GM23338 (cell line): ENCODE data around the gene DNA2. TPM values are rescaled to one million over a fixed set of nuclear protein-coding genes. Genes with fewer than 3 reads are reported as not detected.
"Not testable (repeated sequence)": the region's sequence is repeated elsewhere in the genome, so short reads cannot be mapped to it uniquely, and the experiment has no call there.

Experiments
- ATAC-seq: fragments of 200-7000 bp; cut with Tn5 transposase; 3 replicates; pipeline ENCODE4 v1.9.1; 2020
- DNase-seq: peaks from one replicate; pipeline ENCODE4 v3.0.0-alpha.2; 2015; ENCODE audit warnings: low spot score
- H2AFZ ChIP-seq: fragments of 200-600 bp; sonication (generic); 2 replicates; pipeline ENCODE4 v1.8.0; 2016; ENCODE audit warnings: antibody characterized with exemption, mild to moderate bottlenecking, moderate library complexity
- H3F3A ChIP-seq: fragments of 200-600 bp; sonication (generic); replicated peaks from 2 replicates; pipeline ENCODE4 v1.8.0; 2017; ENCODE audit warnings: antibody characterized with exemption, mixed run types, low read depth
- H3K27ac ChIP-seq: fragments of 200-600 bp; sonication (generic); 2 replicates; pipeline ENCODE4 v1.6.1; 2016; ENCODE audit warnings: low read depth
- H3K27me3 ChIP-seq: fragments of 200-600 bp; sonication (generic); 2 replicates; pipeline ENCODE4 v1.8.0; 2016; ENCODE audit warnings: mild to moderate bottlenecking, mixed run types, moderate library complexity; ENCODE audit not compliant: insufficient read depth
- H3K36me3 ChIP-seq: fragments of 200-600 bp; sonication (generic); 2 replicates; pipeline ENCODE4 v1.8.0; 2016; ENCODE audit warnings: mild to moderate bottlenecking; ENCODE audit not compliant: insufficient read depth
- H3K4me1 ChIP-seq: fragments of 200-600 bp; sonication (generic); 2 replicates; pipeline ENCODE4 v1.8.0; 2016; ENCODE audit warnings: mild to moderate bottlenecking, moderate library complexity; ENCODE audit not compliant: insufficient read depth
- H3K4me2 ChIP-seq: fragments of 200-600 bp; sonication (generic); 2 replicates; pipeline ENCODE4 v1.7.1; 2017; ENCODE audit warnings: mixed run types
- H3K4me3 ChIP-seq: fragments of 200-600 bp; sonication (generic); 2 replicates; pipeline ENCODE4 v1.6.1; 2016; ENCODE audit warnings: mixed run types
- H3K79me2 ChIP-seq: fragments of 200-600 bp; sonication (generic); replicated peaks from 2 replicates; pipeline ENCODE4 v1.8.0; 2017; ENCODE audit warnings: mild to moderate bottlenecking; ENCODE audit not compliant: insufficient read depth
- H3K9me2 ChIP-seq: fragments of 200-600 bp; sonication (generic); 2 replicates; pipeline ENCODE4 v1.8.0; 2017; ENCODE audit not compliant: insufficient read depth
- H4K20me1 ChIP-seq: fragments of 200-600 bp; sonication (generic); replicated peaks from 2 replicates; pipeline ENCODE4 v1.8.0; 2017; ENCODE audit warnings: mild to moderate bottlenecking; ENCODE audit not compliant: insufficient read depth
- H3K27ac Mint-ChIP-seq: 2 replicates; pipeline ENCODE4 v1.8.0; 2020; ENCODE audit warnings: inconsistent platforms, mild to moderate bottlenecking, moderate library complexity, mixed read lengths
- H3K27me3 Mint-ChIP-seq: 3 replicates; pipeline ENCODE4 v1.8.0; 2022; ENCODE audit warnings: low read depth, mild to moderate bottlenecking, moderate library complexity, mixed read lengths, inconsistent platforms; ENCODE audit not compliant: insufficient read depth, poor library complexity
- H3K36me3 Mint-ChIP-seq: 3 replicates; pipeline ENCODE4 v1.8.0; 2021; ENCODE audit warnings: low read depth, mild to moderate bottlenecking, inconsistent platforms, moderate library complexity, mixed read lengths
- H3K4me1 Mint-ChIP-seq: 3 replicates; pipeline ENCODE4 v1.8.0; 2020; ENCODE audit warnings: mild to moderate bottlenecking, inconsistent platforms, mixed read lengths
- H3K4me3 Mint-ChIP-seq: 3 replicates; pipeline ENCODE4 v1.8.0; 2021; ENCODE audit warnings: moderate library complexity, mild to moderate bottlenecking, inconsistent platforms, mixed read lengths
- H3K9me3 Mint-ChIP-seq: 3 replicates; pipeline ENCODE4 v1.8.0; 2020; ENCODE audit warnings: moderate library complexity, mild to moderate bottlenecking, inconsistent platforms, mixed read lengths
- CREB1 ChIP-seq: fragments of 250-450 bp; sonication (Bioruptor Pico); IDR thresholded peaks from 2 replicates; pipeline ENCODE4 v1.5.0; 2020; ENCODE audit warnings: low read depth, mild to moderate bottlenecking, moderate library complexity
- EZH2phosphoT487 ChIP-seq: fragments of 200-600 bp; sonication (generic); IDR thresholded peaks from one replicate; pipeline ENCODE4 v1.8.1; 2018; ENCODE audit warnings: antibody characterized with exemption; ENCODE audit not compliant: unreplicated experiment
- POLR2AphosphoS5 ChIP-seq: IDR thresholded peaks from 2 replicates; pipeline ENCODE4 v1.6.1; 2016; ENCODE audit warnings: antibody characterized with exemption, low read depth
- STAT1 ChIP-seq: IDR thresholded peaks from one replicate; pipeline ENCODE4 v1.6.1; 2016; ENCODE audit warnings: antibody characterized with exemption; ENCODE audit not compliant: unreplicated experiment
- ZNF114 ChIP-seq: fragments of 250-450 bp; sonication (Bioruptor Pico); IDR thresholded peaks from 2 replicates; pipeline ENCODE4 v1.5.0; 2020; ENCODE audit warnings: mild to moderate bottlenecking, moderate library complexity
- ZNF331 ChIP-seq: fragments of 250-450 bp; sonication (Bioruptor Pico); IDR thresholded peaks from 2 replicates; pipeline ENCODE4 v1.5.0; 2020; ENCODE audit warnings: low read depth, mild to moderate bottlenecking, moderate library complexity
- long read RNA-seq: library from polyadenylated mRNA; unstranded; transcript quantifications from one replicate; pipeline ENCODE4 v2.0.0, GENCODE V29; 2020; ENCODE audit not compliant: unreplicated experiment
- polyA plus RNA-seq: library from polyadenylated mRNA; unstranded; fragments of >200 nt; fragmentation: Nextera tagmentation; extraction: Ambion mirVana; gene quantifications from 2 replicates; pipeline ENCODE4 v1.2.1, GENCODE V29; 2016
- total RNA-seq: library from RNA; depleted of rRNA; stranded (reverse); fragments of >200 nt; shearing (Covaris generic); gene quantifications from 2 replicates; pipeline ENCODE4 v1.2.3, GENCODE V29; 2014; rRNA removed
- TF ChIP-seq, protein P1 (sequence below), 2 experiments: fragments of 200-600 bp in 1 of 2; sonication (generic) in 1 of 2; conservative IDR thresholded peaks; 2 replicates each; pipeline versions ENCODE4 v1.5.1 to v1.6.1; 2016 to 2017; ENCODE audit warnings: antibody characterized with exemption in 2 of 2, low read depth in 2 of 2, mild to moderate bottlenecking in 2 of 2, moderate library complexity in 1 of 2
- TF ChIP-seq, protein P2 (sequence below): IDR thresholded peaks from one replicate; pipeline ENCODE4 v1.6.1; 2018; ENCODE audit warnings: antibody characterized with exemption; ENCODE audit not compliant: unreplicated experiment

DNA2 gene, protein sequence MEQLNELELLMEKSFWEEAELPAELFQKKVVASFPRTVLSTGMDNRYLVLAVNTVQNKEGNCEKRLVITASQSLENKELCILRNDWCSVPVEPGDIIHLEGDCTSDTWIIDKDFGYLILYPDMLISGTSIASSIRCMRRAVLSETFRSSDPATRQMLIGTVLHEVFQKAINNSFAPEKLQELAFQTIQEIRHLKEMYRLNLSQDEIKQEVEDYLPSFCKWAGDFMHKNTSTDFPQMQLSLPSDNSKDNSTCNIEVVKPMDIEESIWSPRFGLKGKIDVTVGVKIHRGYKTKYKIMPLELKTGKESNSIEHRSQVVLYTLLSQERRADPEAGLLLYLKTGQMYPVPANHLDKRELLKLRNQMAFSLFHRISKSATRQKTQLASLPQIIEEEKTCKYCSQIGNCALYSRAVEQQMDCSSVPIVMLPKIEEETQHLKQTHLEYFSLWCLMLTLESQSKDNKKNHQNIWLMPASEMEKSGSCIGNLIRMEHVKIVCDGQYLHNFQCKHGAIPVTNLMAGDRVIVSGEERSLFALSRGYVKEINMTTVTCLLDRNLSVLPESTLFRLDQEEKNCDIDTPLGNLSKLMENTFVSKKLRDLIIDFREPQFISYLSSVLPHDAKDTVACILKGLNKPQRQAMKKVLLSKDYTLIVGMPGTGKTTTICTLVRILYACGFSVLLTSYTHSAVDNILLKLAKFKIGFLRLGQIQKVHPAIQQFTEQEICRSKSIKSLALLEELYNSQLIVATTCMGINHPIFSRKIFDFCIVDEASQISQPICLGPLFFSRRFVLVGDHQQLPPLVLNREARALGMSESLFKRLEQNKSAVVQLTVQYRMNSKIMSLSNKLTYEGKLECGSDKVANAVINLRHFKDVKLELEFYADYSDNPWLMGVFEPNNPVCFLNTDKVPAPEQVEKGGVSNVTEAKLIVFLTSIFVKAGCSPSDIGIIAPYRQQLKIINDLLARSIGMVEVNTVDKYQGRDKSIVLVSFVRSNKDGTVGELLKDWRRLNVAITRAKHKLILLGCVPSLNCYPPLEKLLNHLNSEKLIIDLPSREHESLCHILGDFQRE
- 46.9 and 49.3 TPM in 2 replicates for total RNA-seq
- 19.7 and 25.6 TPM in 2 replicates for polyA plus RNA-seq
- long read RNA-seq, partial matches to known transcripts = 18 of 21 reads
- long read RNA-seq, other reads (novel, unspliced or antisense) = 3 of 21 reads

DNA sequence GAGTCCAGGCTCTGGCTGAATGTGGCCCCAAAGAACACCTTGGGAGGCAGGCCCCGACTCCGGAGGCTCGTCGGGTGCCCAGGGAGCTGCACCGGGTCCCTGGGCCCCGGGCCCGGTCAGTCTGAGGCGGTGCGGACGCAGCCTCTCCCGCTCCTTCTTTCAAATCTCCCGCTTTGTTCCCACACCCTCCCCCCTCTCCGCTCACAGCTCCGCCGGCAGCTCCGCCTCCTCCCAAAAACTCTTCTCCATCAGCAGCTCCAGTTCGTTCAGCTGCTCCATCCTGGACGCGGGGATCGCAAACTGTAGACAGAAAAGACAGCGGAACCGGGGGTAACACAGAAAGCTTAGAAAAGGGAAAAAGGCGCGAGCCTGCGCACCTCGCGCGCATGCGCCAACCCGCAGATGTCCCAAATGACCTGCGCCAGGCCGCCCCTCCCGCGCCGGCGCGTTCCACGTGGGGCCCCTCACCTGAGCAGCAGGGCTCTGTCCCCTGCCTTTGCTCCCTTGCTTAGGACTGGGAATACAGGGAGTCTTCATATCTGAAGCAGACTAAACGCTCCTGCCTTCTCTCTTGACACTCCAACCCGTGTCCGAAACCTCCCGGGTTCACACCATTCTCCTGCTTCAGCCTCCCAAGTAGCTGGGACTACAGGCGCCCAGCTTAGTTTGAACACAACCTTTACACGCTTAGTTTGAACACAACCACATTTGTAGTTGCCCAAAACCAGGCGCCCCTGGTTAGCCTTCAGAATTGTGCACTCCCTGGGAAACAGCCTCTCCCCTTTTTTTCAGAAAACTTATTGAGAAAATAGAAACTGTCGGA lies at the start of gene DNA2:
TSS of gene DNA2 (minus strand) at position 388 of the 823 bp plus-strand sequence. CDS start at position 279, 109 bp downstream.
- peaks cover 8% of the 10 kb centered on the region; the same call in 1 of the 2 replicates for H4K20me1 ChIP-seq
- Mint-ChIP-seq H3K27ac (peak within 1 kb of the TSS; percentile 99), H3K4me3 (peak within 1 kb of the TSS; percentile 95), H3K4me1 (peaks cover 16% of the 10 kb centered on the region), H3K36me3 (peaks cover 33% of the 10 kb centered on the region), H3K27me3 (peaks cover 13% of the 10 kb centered on the region), H3K9me3 (no peaks in the 10 kb centered on the region; the same call in 2 of the 3 replicates)
- peak within 1 kb of the TSS; percentile 98 for H3K27ac ChIP-seq
- peak; percentile 49; the same call in 1 of the 2 replicates for TF ChIP-seq CREB1 (CRISPR knock-in tag)
- TF ChIP-seq ZNF331 (CRISPR knock-in tag) = no peak
- peak; percentile 89 for TF ChIP-seq POLR2AphosphoS5
- H3K9me2 ChIP-seq = no peaks in the 10 kb centered on the region
- H3K27me3 ChIP-seq = peaks cover 4% of the 10 kb centered on the region; the same call in 1 of the 2 replicates
- DNase-seq (peak; percentile 90), ATAC-seq (peak; percentile 92)
- peaks cover 16% of the 10 kb centered on the region; the same call in 1 of the 2 replicates for H3K4me1 ChIP-seq
- H3K36me3 ChIP-seq = peaks cover 19% of the 10 kb centered on the region
- H3K4me2 ChIP-seq = peak within 1 kb of the TSS; percentile 91
- peaks cover 42% of the 10 kb centered on the region for H3K79me2 ChIP-seq
- H3K4me3 ChIP-seq = peak within 1 kb of the TSS; percentile 78
- peak within 1 kb of the TSS; percentile 97 for H2AFZ ChIP-seq
- peaks cover 5% of the 10 kb centered on the region; the same call in 1 of the 2 replicates for H3F3A ChIP-seq

DNA sequence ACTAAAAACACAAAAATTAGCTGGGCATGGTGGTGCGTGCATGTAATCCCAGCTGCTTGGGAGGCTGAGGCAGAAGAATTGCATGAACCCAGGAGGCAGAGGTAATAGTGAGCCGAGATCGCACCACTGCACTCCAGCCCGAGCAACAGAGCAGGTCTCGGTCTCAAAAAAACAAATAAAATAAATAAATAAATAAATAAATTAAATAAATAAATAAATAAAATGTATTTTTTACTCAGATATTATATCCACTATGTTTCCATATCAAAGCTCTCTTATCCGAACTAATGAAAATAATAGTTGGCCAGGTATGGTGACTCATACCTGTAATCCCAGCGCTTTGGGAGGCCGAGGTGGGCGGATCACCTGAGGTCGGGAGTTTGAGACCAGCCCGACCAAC lies 46.8 kb upstream of the DNA2 start:
- not testable (repeated sequence) for H3K27me3 Mint-ChIP-seq, H3K9me3 Mint-ChIP-seq, H3F3A ChIP-seq, H3K4me1 Mint-ChIP-seq, H3K4me2 ChIP-seq, H3K36me3 ChIP-seq, H3K4me3 ChIP-seq, H3K79me2 ChIP-seq, H4K20me1 ChIP-seq, DNase-seq, H3K36me3 Mint-ChIP-seq, H3K27ac Mint-ChIP-seq, H2AFZ ChIP-seq, H3K9me2 ChIP-seq, H3K27ac ChIP-seq, ATAC-seq, H3K4me1 ChIP-seq, H3K4me3 Mint-ChIP-seq, H3K27me3 ChIP-seq

DNA sequence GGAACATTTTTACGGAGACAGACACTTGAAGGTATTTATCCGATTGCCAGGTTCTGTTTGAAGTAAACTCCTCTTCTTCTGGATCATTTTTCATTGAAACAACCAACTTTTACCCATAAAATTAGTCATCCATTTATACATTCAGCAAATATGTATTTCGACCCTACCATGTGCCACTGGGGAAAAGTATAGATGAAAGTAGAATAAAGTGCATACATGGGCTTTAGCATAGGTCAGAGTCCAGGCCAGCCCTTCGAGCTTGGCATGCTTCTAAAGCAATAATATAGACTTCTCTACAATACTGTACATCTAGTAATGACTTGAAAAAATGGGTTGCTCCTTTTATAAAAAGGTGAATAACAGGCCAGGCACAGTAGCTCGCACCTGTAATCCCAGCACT lies 45.4 kb upstream of the DNA2 start:
- peaks cover 10% of the 10 kb centered on the region; the same call in 2 of the 3 replicates for H3K4me1 Mint-ChIP-seq
- Histone ChIP-seq H3K4me2 (no peak overlapping the region), H3K4me3 (no peak overlapping the region), H3F3A (no peaks in the 10 kb centered on the region), H3K27ac (0 out of 2 replicates have a peak overlapping the region, but pooled peaks have one; percentile 8), H3K4me1 (no peaks in the 10 kb centered on the region; the same call in 1 of the 2 replicates), H3K9me2 (no peaks in the 10 kb centered on the region), H4K20me1 (no peaks in the 10 kb centered on the region; the same call in 1 of the 2 replicates), H2AFZ (no peak overlapping the region), H3K79me2 (no peaks in the 10 kb centered on the region), H3K27me3 (no peaks in the 10 kb centered on the region), H3K36me3 (no peaks in the 10 kb centered on the region)
- no peaks in the 10 kb centered on the region for H3K9me3 Mint-ChIP-seq
- ATAC-seq = no peak
- no peak for TF ChIP-seq ZNF331 (CRISPR knock-in tag)
- TF ChIP-seq, protein P1, sequence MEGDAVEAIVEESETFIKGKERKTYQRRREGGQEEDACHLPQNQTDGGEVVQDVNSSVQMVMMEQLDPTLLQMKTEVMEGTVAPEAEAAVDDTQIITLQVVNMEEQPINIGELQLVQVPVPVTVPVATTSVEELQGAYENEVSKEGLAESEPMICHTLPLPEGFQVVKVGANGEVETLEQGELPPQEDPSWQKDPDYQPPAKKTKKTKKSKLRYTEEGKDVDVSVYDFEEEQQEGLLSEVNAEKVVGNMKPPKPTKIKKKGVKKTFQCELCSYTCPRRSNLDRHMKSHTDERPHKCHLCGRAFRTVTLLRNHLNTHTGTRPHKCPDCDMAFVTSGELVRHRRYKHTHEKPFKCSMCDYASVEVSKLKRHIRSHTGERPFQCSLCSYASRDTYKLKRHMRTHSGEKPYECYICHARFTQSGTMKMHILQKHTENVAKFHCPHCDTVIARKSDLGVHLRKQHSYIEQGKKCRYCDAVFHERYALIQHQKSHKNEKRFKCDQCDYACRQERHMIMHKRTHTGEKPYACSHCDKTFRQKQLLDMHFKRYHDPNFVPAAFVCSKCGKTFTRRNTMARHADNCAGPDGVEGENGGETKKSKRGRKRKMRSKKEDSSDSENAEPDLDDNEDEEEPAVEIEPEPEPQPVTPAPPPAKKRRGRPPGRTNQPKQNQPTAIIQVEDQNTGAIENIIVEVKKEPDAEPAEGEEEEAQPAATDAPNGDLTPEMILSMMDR (conservative IDR thresholded peaks at IDR 0.05; ENCODE audit: low read depth in 2 of 2) = no peak
- TF ChIP-seq, protein P2, sequence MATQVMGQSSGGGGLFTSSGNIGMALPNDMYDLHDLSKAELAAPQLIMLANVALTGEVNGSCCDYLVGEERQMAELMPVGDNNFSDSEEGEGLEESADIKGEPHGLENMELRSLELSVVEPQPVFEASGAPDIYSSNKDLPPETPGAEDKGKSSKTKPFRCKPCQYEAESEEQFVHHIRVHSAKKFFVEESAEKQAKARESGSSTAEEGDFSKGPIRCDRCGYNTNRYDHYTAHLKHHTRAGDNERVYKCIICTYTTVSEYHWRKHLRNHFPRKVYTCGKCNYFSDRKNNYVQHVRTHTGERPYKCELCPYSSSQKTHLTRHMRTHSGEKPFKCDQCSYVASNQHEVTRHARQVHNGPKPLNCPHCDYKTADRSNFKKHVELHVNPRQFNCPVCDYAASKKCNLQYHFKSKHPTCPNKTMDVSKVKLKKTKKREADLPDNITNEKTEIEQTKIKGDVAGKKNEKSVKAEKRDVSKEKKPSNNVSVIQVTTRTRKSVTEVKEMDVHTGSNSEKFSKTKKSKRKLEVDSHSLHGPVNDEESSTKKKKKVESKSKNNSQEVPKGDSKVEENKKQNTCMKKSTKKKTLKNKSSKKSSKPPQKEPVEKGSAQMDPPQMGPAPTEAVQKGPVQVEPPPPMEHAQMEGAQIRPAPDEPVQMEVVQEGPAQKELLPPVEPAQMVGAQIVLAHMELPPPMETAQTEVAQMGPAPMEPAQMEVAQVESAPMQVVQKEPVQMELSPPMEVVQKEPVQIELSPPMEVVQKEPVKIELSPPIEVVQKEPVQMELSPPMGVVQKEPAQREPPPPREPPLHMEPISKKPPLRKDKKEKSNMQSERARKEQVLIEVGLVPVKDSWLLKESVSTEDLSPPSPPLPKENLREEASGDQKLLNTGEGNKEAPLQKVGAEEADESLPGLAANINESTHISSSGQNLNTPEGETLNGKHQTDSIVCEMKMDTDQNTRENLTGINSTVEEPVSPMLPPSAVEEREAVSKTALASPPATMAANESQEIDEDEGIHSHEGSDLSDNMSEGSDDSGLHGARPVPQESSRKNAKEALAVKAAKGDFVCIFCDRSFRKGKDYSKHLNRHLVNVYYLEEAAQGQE = no peak
- TF ChIP-seq EZH2phosphoT487 = no peak
- no peak for TF ChIP-seq STAT1
- TF ChIP-seq POLR2AphosphoS5 = no peak
- TF ChIP-seq ZNF114 (CRISPR knock-in tag) = no peak
- no peak overlapping the region; the same call in 1 of the 2 replicates for H3K27ac Mint-ChIP-seq
- no peak overlapping the region for H3K4me3 Mint-ChIP-seq
- peaks cover 2% of the 10 kb centered on the region; the same call in 1 of the 3 replicates for H3K36me3 Mint-ChIP-seq
- peaks cover 2% of the 10 kb centered on the region for H3K27me3 Mint-ChIP-seq
- DNase-seq = no peak
